ENCODE results near the gene AIFM3.

AIFM3 gene

DNA sequence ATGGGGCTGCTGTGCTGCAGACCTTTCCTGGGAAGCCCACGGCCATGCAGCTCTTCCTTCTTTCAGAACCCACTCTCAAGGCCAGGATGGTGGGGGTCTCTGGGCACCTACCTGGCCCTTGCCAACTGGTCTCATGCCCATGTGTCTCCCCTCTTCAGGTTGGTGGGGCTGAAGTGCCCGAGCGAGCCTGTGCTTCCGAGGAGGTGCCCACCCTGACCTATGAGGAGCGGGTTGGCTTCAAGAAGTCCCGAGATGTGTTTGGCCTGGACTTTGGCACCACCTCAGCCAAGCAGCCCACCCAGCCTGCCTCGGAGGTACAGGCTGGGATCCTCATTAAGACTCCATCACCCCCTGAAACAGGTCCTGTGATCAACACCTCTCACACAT lies 25.0 kb downstream of the AIFM3 start:
- Mint-ChIP-seq H3K9me3 (no peaks in the 10 kb centered on the region), H3K27ac (no peak overlapping the region), H3K4me3 (no peak overlapping the region), H3K27me3 (no peaks in the 10 kb centered on the region), H3K36me3 (peaks cover 31 to 52% of the 10 kb centered on the region in 2 donors), H3K4me1 (peaks cover 2 to 3% of the 10 kb centered on the region in 2 donors)
- ATAC-seq (replicated peaks), result no peak
- no peak for DNase-seq

DNA sequence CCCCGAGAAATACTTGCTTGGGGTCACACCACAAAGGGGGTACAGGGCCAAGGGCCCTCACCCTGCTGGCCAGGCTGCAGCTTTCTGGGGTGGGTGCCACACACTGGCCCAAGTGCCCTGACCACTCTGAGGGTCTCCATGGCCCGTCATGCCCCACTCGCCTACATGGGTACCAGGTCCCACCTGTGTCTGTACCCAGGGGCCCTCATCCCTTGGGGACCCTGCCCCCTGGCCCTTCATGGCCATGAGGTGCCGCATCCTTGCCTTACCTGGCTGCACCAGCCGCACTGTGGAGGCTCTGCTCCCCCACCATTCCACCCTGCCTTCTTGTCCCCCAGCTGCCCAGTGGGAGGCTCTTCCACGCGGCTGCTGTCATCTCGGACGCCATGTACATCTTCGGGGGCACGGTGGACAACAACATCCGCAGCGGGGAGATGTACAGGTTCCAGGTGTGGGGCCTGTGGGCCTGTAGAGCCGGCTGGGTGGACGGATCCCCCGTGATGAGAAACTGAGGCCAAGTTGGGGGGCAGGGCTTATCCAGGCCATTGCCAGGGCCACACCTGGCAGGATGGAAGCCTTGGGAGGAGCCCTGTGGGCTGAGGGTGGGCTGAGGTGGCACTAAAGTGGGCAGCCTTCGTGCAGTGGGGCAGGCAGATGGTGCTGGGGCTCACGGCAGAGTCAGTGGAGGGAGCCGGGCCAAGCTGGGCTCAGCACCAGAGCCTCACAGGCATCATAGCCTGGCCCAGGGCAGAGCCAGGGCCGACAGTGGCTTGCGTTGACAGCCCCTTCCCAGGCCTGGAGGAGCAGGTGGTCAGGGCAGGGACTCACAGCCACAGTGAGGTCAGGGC lies 25.6 kb downstream of the AIFM3 start:
- no peak overlapping the region for H3K27ac Mint-ChIP-seq
- ATAC-seq (replicated peaks), result no peak
- no peaks in the 10 kb centered on the region for H3K27me3 Mint-ChIP-seq
- no peak overlapping the region for H3K4me3 Mint-ChIP-seq
- no peak for DNase-seq
- H3K9me3 Mint-ChIP-seq, result no peaks in the 10 kb centered on the region
- peaks cover 27 to 49% of the 10 kb centered on the region in 2 donors for H3K36me3 Mint-ChIP-seq
- peaks cover 2 to 3% of the 10 kb centered on the region in 2 donors for H3K4me1 Mint-ChIP-seq

DNA sequence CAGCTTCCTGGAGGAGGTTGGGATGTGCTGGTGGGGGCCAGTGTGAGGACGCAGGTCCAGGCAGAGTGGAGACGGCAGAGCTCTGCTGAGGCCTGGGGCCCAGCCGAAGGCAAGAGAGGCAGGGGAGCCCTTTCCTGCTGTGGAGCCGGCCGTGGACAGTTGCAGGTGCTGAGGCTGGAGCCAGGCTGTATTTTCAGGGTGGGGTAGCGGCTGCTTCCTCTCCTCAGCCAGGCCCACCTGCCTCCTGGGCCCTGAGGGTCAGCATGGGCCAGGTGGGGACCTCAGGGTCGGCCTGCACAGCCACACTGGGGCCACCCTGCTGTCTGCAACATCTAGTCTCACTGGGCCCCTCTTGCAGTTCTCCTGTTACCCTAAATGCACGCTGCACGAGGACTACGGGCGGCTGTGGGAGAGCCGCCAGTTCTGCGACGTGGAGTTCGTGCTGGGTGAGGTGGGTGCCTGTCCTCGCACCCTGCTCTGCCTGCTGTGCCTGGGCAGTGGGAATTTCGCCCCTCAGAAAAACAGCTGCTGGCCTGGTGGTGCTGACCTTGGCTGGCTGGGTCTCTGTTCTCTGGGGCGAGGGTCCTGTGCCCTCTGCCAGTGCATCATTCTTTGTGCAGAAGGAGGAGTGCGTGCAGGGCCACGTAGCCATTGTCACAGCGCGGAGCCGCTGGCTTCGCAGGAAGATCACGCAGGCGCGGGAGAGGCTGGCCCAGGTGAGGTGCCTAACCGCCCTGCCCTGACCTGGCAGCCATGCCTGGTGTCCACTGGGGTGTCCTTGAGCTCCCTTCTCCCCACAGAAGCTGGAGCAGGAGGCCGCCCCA lies 26.5 kb downstream of the AIFM3 start:
- DNase-seq (no peak), ATAC-seq (replicated peaks) (no peak)
- H3K9me3 Mint-ChIP-seq, result no peaks in the 10 kb centered on the region

DNA sequence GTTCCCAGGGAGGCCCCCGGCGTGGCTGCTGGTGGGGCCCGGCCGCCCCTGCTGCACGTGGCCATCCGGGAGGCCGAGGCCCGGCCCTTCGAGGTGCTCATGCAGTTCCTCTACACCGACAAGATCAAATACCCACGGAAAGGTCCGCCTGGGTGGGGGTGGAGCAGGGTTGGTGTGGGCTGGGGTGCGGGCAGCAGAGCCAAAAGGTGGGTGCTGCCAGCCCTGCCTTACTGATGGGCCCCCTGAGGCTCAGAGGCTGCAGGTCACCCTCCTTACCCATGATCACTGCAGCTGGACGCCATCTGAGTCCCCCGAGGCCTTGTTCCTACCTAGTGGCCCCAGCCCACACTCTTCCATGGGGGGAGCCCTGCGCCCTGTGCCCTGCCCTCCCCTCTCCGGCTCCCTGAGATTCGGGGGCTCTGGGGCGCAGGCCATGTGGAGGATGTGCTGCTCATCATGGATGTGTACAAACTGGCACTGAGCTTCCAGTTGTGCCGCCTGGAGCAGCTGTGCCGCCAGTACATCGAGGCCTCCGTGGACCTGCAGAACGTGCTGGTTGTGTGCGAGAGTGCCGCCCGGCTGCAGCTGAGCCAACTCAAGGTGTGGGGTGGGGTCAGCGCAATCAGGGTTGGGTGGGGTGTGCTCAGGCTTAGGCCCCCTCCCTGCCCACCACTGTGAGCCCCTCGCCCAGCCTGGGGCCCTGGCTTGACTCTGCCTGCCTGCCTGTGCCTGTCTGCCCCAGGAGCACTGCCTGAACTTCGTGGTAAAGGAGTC lies 27.3 kb downstream of the AIFM3 start:
- no peak for DNase-seq
- H3K4me3 Mint-ChIP-seq, result no peak overlapping the region
- H3K27me3 Mint-ChIP-seq, result no peaks in the 10 kb centered on the region
- no peak for ATAC-seq (replicated peaks)
- H3K36me3 Mint-ChIP-seq, result peaks cover 31 to 50% of the 10 kb centered on the region in 2 donors
- no peaks in the 10 kb centered on the region for H3K9me3 Mint-ChIP-seq
- H3K4me1 Mint-ChIP-seq, result peaks cover 8 to 11% of the 10 kb centered on the region in 2 donors
- no peak overlapping the region for H3K27ac Mint-ChIP-seq

More for the DNA sequence above, 26.5 kb downstream of the AIFM3 start:
- Mint-ChIP-seq H3K4me3 (no peak overlapping the region), H3K27ac (no peak overlapping the region), H3K4me1 (peaks cover 8 to 10% of the 10 kb centered on the region in 2 donors), H3K27me3 (no peaks in the 10 kb centered on the region), H3K36me3 (peaks cover 30 to 51% of the 10 kb centered on the region in 2 donors)

DNA sequence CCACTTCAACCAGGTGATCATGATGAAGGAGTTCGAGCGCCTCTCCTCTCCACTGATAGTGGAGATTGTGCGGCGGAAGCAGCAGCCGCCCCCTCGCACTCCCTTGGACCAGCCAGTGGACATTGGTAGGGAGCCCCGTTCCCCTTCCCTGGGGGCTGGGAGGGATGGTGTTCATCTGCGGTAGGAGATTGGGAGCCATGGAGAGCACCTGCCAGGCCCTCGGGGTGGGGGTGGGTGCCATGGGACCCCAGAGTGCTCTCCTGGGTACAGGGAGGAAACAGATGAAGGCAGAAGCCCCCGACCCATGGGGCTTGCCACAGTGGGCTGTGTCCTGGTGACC lies 27.8 kb downstream of the AIFM3 start:
- H3K27ac Mint-ChIP-seq, result no peak overlapping the region
- no peak for DNase-seq
- H3K4me3 Mint-ChIP-seq, result no peak overlapping the region
- H3K36me3 Mint-ChIP-seq, result peaks cover 34 to 50% of the 10 kb centered on the region in 2 donors
- H3K9me3 Mint-ChIP-seq, result no peaks in the 10 kb centered on the region
- no peaks in the 10 kb centered on the region for H3K27me3 Mint-ChIP-seq
- peaks cover 10 to 15% of the 10 kb centered on the region in 2 donors for H3K4me1 Mint-ChIP-seq
- no peak for ATAC-seq (replicated peaks)

DNA sequence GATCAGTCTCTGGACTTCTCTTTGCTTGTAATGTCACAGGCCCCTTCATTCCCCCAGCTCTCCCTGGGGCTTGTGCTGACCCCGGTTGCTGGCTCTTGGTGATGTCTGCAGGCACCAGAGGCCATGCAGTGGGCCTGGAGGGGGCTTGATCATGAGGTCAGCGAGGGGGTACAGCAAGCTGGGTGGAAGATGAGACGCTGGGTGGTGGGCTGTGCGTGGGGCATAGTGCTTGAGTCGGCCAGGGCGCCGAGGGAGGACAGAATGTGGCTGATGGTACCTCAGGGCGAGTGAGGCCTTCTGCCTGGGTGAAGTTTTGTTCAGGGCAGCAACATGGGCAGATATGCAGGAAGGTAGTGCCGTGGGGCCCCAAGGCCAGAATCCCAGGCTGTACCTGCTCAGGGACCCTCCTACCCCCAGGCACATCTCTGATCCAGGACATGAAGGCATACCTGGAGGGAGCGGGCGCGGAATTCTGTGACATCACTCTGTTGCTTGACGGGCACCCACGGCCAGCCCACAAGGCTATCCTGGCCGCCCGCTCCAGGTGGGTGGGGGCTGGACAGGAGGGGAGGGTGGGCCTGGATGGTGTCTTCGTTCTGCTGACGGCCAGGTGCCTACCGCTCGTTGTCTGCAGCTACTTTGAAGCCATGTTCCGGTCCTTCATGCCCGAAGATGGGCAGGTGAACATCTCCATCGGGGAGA lies 28.4 kb downstream of the AIFM3 start:
- DNase-seq (no peak), ATAC-seq (replicated peaks) (no peak)
- Mint-ChIP-seq H3K27me3 (no peaks in the 10 kb centered on the region), H3K9me3 (no peaks in the 10 kb centered on the region), H3K36me3 (peaks cover 36 to 49% of the 10 kb centered on the region in 2 donors), H3K27ac (peak overlapping the region; percentile 42), H3K4me3 (no peak overlapping the region), H3K4me1 (peaks cover 14 to 21% of the 10 kb centered on the region in 2 donors)

DNA sequence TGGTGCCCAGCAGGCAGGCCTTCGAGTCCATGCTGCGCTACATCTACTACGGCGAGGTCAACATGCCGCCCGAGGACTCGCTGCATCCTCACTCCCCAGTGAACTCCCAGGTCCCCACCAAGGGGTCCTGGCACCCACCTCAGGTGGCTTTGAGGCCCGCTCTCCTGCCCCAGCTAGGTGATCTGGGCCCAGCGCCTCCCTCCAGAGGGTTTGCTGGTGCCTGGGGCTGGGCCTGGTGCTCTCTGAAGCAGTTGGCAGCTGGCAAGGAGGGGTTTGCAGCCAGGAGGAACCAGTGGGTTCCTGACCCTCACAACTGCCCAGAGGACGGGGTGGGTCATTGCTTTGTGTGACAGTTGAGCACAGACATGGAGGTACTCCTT lies 29.0 kb downstream of the AIFM3 start:
- Mint-ChIP-seq H3K27me3 (no peaks in the 10 kb centered on the region), H3K4me3 (no peak overlapping the region)

DNA sequence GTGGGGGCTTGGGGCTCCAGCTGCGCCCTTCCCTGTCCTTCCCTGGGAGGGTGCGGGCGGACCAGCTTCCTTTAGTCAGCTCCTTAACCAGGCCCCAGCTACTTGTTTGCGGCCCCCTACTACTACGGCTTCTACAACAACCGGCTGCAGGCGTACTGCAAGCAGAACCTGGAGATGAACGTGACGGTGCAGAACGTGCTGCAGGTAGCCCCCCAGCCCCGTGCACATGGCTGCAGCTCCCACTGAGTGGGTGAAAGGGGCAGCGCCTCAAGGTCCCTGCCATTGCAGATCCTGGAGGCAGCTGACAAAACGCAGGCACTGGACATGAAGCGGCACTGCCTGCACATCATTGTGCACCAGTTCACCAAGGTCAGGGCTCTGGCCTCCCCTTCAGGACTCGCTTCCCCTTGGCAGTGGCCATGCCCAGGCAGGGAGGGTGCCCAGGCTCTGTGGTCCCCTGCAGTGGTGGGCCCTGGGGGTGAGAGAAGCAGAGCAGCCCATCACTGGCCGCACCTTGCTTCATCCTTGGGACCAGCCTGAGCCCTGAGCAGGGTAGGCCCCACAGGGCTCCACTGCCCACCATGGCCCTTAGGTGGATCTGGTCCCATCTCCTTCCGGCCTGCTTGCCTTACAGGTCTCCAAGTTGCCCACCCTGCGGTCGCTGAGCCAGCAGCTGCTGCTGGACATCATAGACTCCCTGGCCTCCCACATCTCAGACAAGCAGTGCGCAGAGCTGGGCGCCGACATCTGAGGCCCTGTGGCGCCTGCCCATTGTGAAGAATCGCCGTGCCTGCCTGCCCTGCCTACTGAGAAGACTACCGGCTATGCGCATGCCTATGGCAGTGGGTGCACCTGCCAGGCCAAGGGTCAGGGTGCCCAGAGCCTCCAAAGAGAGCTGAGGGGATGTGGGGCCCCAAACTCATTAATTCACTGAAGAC lies 29.8 kb downstream of the AIFM3 start:
- Mint-ChIP-seq H3K4me3 (no peak overlapping the region), H3K9me3 (no peaks in the 10 kb centered on the region), H3K4me1 (peaks cover 19 to 33% of the 10 kb centered on the region in 2 donors), H3K36me3 (peaks cover 33 to 51% of the 10 kb centered on the region in 2 donors), H3K27ac (peak overlapping the region; percentile 42), H3K27me3 (no peaks in the 10 kb centered on the region)
- no peak for DNase-seq
- no peak for ATAC-seq (replicated peaks)

More for the DNA sequence above, 29.0 kb downstream of the AIFM3 start:
- ATAC-seq (replicated peaks) (no peak), DNase-seq (no peak)
- peaks cover 31 to 46% of the 10 kb centered on the region in 2 donors for H3K36me3 Mint-ChIP-seq
- H3K4me1 Mint-ChIP-seq, result peaks cover 15 to 27% of the 10 kb centered on the region in 2 donors
- H3K9me3 Mint-ChIP-seq, result no peaks in the 10 kb centered on the region
- peak overlapping the region; percentile 42 for H3K27ac Mint-ChIP-seq

DNA sequence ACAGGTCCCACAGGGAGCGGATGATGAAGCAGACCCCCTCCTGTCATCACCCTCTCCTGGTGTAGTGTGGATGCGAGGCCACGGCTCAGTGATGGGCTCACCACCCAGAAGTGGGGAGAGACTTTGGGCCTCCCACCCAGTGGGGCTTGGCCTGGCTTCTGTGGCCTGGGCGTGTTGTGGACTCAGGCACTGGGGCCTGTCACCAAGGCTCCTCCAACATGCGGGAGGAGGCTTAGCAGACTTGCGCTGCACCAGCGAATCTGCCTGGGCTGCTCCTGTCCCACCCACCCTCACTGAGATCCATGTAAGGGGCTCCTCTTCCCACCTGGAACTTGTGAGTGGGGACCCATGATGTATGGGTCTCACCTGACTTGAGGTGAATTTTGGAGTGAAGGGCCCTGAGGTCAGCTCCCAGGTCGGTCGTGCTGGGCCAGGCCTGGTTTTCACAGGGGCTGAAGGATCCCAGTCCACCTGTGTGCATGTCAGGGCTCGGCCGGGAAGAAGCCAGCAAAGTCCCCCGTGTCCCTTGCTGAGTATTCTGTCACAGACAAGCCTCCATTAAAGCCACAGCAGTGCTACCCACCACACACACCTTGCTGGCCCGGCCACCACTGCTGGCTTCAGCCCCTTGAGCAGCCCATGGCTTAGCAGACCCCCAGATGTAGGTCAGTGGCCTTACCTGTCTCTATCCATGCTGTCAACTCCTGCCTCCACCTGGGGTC lies 30.6 kb downstream of the AIFM3 start:
- peaks cover 19 to 33% of the 10 kb centered on the region in 2 donors for H3K4me1 Mint-ChIP-seq
- no peak overlapping the region for H3K4me3 Mint-ChIP-seq
- DNase-seq (no peak), ATAC-seq (replicated peaks) (no peak)
- H3K36me3 Mint-ChIP-seq, result peaks cover 33 to 46% of the 10 kb centered on the region in 2 donors
- H3K9me3 Mint-ChIP-seq, result no peaks in the 10 kb centered on the region
- H3K27ac Mint-ChIP-seq, result peak overlapping the region; percentile 92
- no peaks in the 10 kb centered on the region for H3K27me3 Mint-ChIP-seq

DNA sequence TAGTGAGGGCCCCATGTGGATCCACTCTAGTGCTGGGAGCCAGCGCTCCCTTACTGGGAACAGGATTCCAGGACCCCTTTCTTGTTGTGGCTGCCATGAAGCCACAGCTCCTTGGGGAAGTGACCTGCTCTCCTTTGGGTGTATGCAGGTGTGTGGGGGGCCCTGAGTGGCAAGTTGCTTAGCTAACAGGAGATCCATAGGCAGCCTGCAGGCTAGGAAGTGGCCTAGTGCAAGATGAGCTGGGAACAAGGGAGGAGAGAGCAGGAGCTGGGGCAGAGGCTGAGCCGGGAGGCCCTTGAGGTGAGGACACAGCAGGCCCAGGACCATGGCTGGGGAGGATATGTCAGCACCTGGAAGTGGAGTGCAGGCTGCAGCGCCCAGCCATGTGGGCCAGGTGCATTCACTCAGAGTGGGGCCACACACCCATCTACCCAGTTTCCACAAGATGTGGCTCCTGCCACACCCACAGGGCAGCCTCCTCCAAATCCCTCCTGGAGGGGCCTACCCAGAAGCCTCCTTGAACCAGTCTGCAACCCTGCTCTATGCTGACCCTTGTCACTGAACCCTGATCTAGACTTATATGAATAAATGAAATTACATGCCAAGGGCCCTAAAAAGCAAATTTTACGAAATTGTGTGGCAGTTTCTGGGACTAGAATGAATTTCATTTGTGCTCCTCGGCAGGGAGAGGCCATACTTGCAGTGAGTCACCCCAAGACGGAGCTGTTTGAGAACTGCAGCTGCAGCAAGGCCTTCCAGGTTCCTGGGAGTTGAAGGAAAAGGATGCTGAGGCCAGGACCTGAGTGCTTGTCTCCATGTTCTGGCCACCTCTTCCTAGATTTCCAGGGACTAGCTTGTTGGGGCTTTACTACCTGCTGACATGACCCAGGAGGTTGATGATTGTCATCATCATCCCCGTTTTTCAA lies 31.6 kb downstream of the AIFM3 start:
- Mint-ChIP-seq H3K27ac (peak overlapping the region; percentile 92), H3K36me3 (peaks cover 30 to 42% of the 10 kb centered on the region in 2 donors)

DNA sequence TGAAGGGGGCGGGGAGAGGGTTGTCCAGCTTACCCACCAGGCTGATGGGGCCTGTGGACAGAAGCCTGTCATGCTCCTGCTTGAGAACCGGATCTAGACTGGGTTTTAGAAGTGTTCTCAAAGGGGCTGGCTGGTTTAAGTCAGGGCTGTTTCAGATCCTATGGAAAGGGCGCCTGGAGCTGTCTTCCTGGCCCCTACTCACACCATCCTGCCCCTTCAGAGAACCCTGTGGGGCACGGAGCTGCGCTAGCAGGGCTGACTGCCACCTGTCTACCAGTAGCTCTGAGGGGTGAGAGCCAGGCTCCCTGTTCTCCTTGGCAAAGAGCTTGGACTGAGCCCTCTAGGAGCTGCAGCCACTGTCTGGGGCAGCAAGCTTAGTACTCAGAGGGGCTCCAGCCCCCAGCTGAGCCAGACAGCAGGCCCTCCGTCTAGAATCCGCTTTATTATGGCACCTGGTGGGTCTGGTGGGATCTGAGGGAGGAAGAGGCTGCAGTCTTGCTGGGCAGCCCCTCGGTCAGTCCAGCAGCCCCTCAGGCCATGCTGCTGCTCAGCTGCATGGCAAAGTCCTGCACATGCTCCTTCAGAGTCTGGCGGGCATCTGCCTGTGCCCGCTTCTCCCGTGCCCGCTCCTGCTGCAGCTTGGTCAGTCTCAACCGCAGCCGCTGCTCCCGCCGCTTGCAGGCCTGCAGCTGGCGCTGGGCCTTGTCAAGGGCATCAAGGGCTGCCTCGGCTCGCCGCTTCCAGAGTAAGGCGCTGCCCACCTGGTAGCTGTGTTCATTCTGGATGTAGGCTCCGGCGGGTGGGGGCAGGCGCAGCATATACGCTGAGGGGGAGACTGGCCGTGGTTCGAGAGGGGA lies 32.5 kb downstream of the AIFM3 start:
- H3K4me3 Mint-ChIP-seq, result peak overlapping the region; percentile 83 to 97
- H3K9me3 Mint-ChIP-seq, result no peaks in the 10 kb centered on the region
- no peaks in the 10 kb centered on the region for H3K27me3 Mint-ChIP-seq
- peak overlapping the region; percentile 73 for H3K27ac Mint-ChIP-seq
- peaks cover 30 to 41% of the 10 kb centered on the region in 2 donors for H3K36me3 Mint-ChIP-seq
- ATAC-seq (replicated peaks) (no peak), DNase-seq (no peak)
- peaks cover 23 to 46% of the 10 kb centered on the region in 2 donors for H3K4me1 Mint-ChIP-seq

More for the DNA sequence above, 31.6 kb downstream of the AIFM3 start:
- peaks cover 23 to 43% of the 10 kb centered on the region in 2 donors for H3K4me1 Mint-ChIP-seq
- no peaks in the 10 kb centered on the region for H3K9me3 Mint-ChIP-seq
- no peak for DNase-seq
- ATAC-seq (replicated peaks), result no peak
- no peaks in the 10 kb centered on the region for H3K27me3 Mint-ChIP-seq
- H3K4me3 Mint-ChIP-seq, result no peak overlapping the region
